ENCODE measurements around the gene MBD5. TPM values are rescaled to one million over a fixed set of nuclear protein-coding genes. Genes with fewer than 3 reads are reported as not detected.

Gene MBD5
- total RNA-seq, 1 donor from 2014 or later: 100 TPM

- no peak overlapping the region for H3K27ac Mint-ChIP-seq
- H3K4me1 Mint-ChIP-seq: peaks cover 11% of the 10 kb centered on the region
- H3K36me3 Mint-ChIP-seq: peaks cover 21% of the 10 kb centered on the region
- DNase-seq (ENCODE audit: low spot score in 2 of 2, unreplicated experiment in 2 of 2): no peak
- peaks cover 9% of the 10 kb centered on the region for H3K9me3 Mint-ChIP-seq
- H3K4me3 Mint-ChIP-seq: no peak overlapping the region
- no peak for TF ChIP-seq CTCF (IDR thresholded peaks at IDR 0.05; ENCODE audit: unreplicated experiment)
- no peaks in the 10 kb centered on the region for H3K27me3 Mint-ChIP-seq (ENCODE audit: low read depth)
Observed at GRCh38 chr2:148305476-148305875, 284.6 kb downstream of the MBD5 start.

- Mint-ChIP-seq H3K27ac (peak overlapping the region; percentile 27), H3K4me3 (no peak overlapping the region), H3K9me3 (peaks cover 9% of the 10 kb centered on the region), H3K27me3 (ENCODE audit: low read depth) (no peaks in the 10 kb centered on the region), H3K36me3 (peaks cover 25% of the 10 kb centered on the region), H3K4me1 (peaks cover 11% of the 10 kb centered on the region)
- no peak for DNase-seq (ENCODE audit: low spot score in 2 of 2, unreplicated experiment in 2 of 2)
- no peak for TF ChIP-seq CTCF (IDR thresholded peaks at IDR 0.05; ENCODE audit: unreplicated experiment)
Observed at GRCh38 chr2:148306027-148306426, 285.1 kb downstream of the MBD5 start.

- DNase-seq (ENCODE audit: low spot score in 2 of 2, unreplicated experiment in 2 of 2): no peak
- H3K27me3 Mint-ChIP-seq (ENCODE audit: low read depth): no peaks in the 10 kb centered on the region
- H3K4me1 Mint-ChIP-seq: no peaks in the 10 kb centered on the region
- no peak overlapping the region for H3K27ac Mint-ChIP-seq
- H3K36me3 Mint-ChIP-seq: peaks cover 24% of the 10 kb centered on the region
- no peak overlapping the region for H3K4me3 Mint-ChIP-seq
- H3K9me3 Mint-ChIP-seq: peaks cover 8% of the 10 kb centered on the region
- TF ChIP-seq CTCF (IDR thresholded peaks at IDR 0.05; ENCODE audit: unreplicated experiment): no peak
Observed at GRCh38 chr2:148317598-148317997, 296.7 kb downstream of the MBD5 start.

- Mint-ChIP-seq H3K9me3 (peaks cover 8% of the 10 kb centered on the region), H3K27me3 (ENCODE audit: low read depth) (no peaks in the 10 kb centered on the region), H3K27ac (no peak overlapping the region), H3K4me1 (no peaks in the 10 kb centered on the region), H3K36me3 (peaks cover 35% of the 10 kb centered on the region), H3K4me3 (no peak overlapping the region)
- DNase-seq (ENCODE audit: low spot score in 2 of 2, unreplicated experiment in 2 of 2): no peak
- no peak for TF ChIP-seq CTCF (IDR thresholded peaks at IDR 0.05; ENCODE audit: unreplicated experiment)
Observed at GRCh38 chr2:148338541-148338940, 317.6 kb downstream of the MBD5 start.

- Mint-ChIP-seq H3K27me3 (ENCODE audit: low read depth) (no peaks in the 10 kb centered on the region), H3K36me3 (peaks cover 33% of the 10 kb centered on the region), H3K27ac (no peak overlapping the region), H3K9me3 (peaks cover 17% of the 10 kb centered on the region), H3K4me3 (no peak overlapping the region), H3K4me1 (no peaks in the 10 kb centered on the region)
- no peak for DNase-seq (ENCODE audit: low spot score in 2 of 2, unreplicated experiment in 2 of 2)
- no peak for TF ChIP-seq CTCF (IDR thresholded peaks at IDR 0.05; ENCODE audit: unreplicated experiment)
Observed at GRCh38 chr2:148342086-148342485, 321.2 kb downstream of the MBD5 start.

- Mint-ChIP-seq H3K4me3 (no peak overlapping the region), H3K9me3 (peaks cover 16% of the 10 kb centered on the region), H3K27ac (no peak overlapping the region), H3K27me3 (ENCODE audit: low read depth) (no peaks in the 10 kb centered on the region), H3K36me3 (peaks cover 20% of the 10 kb centered on the region), H3K4me1 (peaks cover 4% of the 10 kb centered on the region)
- DNase-seq (ENCODE audit: low spot score in 2 of 2, unreplicated experiment in 2 of 2): no peak
- TF ChIP-seq CTCF (IDR thresholded peaks at IDR 0.05; ENCODE audit: unreplicated experiment): no peak
Observed at GRCh38 chr2:148350199-148350598, 329.3 kb downstream of the MBD5 start.
